ENCODE results near the gene HERC4. TPM values are rescaled to one million over a fixed set of nuclear protein-coding genes. Genes with fewer than 3 reads are reported as not detected.

Gene HERC4
- total RNA-seq, 1 experiment from 2014 or later, result 39.4 TPM

DNA sequence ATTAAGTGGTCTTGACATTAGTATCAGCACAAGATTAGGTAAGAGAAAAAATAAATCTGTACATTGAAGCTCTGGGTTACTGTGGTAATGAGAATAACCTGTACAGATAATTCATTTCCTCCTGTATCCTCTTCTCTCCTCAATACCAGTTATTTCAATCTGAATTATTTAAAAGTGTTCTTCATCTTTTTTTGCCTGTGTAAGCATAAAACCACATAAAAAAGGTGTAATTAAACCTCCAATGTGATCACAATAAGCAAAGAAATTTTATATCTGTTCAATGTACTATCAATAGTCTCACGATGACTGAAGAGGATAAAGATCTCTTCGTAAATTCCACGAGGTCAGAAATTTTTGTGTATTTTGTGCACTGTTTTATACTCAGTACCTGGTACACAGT, 33.0 kb upstream of the HERC4 start (continued):
- TF ChIP-seq, protein P1, sequence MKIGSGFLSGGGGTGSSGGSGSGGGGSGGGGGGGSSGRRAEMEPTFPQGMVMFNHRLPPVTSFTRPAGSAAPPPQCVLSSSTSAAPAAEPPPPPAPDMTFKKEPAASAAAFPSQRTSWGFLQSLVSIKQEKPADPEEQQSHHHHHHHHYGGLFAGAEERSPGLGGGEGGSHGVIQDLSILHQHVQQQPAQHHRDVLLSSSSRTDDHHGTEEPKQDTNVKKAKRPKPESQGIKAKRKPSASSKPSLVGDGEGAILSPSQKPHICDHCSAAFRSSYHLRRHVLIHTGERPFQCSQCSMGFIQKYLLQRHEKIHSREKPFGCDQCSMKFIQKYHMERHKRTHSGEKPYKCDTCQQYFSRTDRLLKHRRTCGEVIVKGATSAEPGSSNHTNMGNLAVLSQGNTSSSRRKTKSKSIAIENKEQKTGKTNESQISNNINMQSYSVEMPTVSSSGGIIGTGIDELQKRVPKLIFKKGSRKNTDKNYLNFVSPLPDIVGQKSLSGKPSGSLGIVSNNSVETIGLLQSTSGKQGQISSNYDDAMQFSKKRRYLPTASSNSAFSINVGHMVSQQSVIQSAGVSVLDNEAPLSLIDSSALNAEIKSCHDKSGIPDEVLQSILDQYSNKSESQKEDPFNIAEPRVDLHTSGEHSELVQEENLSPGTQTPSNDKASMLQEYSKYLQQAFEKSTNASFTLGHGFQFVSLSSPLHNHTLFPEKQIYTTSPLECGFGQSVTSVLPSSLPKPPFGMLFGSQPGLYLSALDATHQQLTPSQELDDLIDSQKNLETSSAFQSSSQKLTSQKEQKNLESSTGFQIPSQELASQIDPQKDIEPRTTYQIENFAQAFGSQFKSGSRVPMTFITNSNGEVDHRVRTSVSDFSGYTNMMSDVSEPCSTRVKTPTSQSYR (CRISPR knock-in tag; IDR thresholded peaks at IDR 0.05), result no peak
- TF ChIP-seq, protein P2, sequence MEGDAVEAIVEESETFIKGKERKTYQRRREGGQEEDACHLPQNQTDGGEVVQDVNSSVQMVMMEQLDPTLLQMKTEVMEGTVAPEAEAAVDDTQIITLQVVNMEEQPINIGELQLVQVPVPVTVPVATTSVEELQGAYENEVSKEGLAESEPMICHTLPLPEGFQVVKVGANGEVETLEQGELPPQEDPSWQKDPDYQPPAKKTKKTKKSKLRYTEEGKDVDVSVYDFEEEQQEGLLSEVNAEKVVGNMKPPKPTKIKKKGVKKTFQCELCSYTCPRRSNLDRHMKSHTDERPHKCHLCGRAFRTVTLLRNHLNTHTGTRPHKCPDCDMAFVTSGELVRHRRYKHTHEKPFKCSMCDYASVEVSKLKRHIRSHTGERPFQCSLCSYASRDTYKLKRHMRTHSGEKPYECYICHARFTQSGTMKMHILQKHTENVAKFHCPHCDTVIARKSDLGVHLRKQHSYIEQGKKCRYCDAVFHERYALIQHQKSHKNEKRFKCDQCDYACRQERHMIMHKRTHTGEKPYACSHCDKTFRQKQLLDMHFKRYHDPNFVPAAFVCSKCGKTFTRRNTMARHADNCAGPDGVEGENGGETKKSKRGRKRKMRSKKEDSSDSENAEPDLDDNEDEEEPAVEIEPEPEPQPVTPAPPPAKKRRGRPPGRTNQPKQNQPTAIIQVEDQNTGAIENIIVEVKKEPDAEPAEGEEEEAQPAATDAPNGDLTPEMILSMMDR (IDR thresholded peaks at IDR 0.05), result no peak
- no peak for TF ChIP-seq CREM (CRISPR knock-in tag; IDR thresholded peaks at IDR 0.05)
- TF ChIP-seq SMAD3 (CRISPR knock-in tag; IDR thresholded peaks at IDR 0.05; ENCODE audit: borderline replicate concordance), result no peak
- no peak for TF ChIP-seq IRF2 (CRISPR knock-in tag; IDR thresholded peaks at IDR 0.05; ENCODE audit: borderline replicate concordance, low read depth)

- no peaks in the 10 kb centered on the region for H3K9me3 Mint-ChIP-seq
- TF ChIP-seq SMAD4 (CRISPR knock-in tag; IDR thresholded peaks at IDR 0.05) (no peak), NFYB (CRISPR knock-in tag; conservative IDR thresholded peaks at IDR 0.05; ENCODE audit: low read depth) (no peak), IRF2 (CRISPR knock-in tag; IDR thresholded peaks at IDR 0.05; ENCODE audit: borderline replicate concordance, low read depth) (no peak), RORB (CRISPR knock-in tag; IDR thresholded peaks at IDR 0.05) (no peak), ZNF671 (CRISPR knock-in tag; IDR thresholded peaks at IDR 0.05) (no peak), PRRX2 (CRISPR knock-in tag; IDR thresholded peaks at IDR 0.05) (no peak), ZBTB43 (CRISPR knock-in tag; IDR thresholded peaks at IDR 0.05) (no peak), MLX (CRISPR knock-in tag; IDR thresholded peaks at IDR 0.05) (no peak), ZNF396 (CRISPR knock-in tag; IDR thresholded peaks at IDR 0.05; ENCODE audit: borderline replicate concordance) (no peak), E2F4 (CRISPR knock-in tag; IDR thresholded peaks at IDR 0.05; ENCODE audit: borderline replicate concordance, low read depth) (no peak)
- TF ChIP-seq, protein P3, sequence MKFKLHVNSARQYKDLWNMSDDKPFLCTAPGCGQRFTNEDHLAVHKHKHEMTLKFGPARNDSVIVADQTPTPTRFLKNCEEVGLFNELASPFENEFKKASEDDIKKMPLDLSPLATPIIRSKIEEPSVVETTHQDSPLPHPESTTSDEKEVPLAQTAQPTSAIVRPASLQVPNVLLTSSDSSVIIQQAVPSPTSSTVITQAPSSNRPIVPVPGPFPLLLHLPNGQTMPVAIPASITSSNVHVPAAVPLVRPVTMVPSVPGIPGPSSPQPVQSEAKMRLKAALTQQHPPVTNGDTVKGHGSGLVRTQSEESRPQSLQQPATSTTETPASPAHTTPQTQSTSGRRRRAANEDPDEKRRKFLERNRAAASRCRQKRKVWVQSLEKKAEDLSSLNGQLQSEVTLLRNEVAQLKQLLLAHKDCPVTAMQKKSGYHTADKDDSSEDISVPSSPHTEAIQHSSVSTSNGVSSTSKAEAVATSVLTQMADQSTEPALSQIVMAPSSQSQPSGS (CRISPR knock-in tag; IDR thresholded peaks at IDR 0.05; ENCODE audit: borderline replicate concordance, low read depth), result no peak
- TF ChIP-seq, protein P4, sequence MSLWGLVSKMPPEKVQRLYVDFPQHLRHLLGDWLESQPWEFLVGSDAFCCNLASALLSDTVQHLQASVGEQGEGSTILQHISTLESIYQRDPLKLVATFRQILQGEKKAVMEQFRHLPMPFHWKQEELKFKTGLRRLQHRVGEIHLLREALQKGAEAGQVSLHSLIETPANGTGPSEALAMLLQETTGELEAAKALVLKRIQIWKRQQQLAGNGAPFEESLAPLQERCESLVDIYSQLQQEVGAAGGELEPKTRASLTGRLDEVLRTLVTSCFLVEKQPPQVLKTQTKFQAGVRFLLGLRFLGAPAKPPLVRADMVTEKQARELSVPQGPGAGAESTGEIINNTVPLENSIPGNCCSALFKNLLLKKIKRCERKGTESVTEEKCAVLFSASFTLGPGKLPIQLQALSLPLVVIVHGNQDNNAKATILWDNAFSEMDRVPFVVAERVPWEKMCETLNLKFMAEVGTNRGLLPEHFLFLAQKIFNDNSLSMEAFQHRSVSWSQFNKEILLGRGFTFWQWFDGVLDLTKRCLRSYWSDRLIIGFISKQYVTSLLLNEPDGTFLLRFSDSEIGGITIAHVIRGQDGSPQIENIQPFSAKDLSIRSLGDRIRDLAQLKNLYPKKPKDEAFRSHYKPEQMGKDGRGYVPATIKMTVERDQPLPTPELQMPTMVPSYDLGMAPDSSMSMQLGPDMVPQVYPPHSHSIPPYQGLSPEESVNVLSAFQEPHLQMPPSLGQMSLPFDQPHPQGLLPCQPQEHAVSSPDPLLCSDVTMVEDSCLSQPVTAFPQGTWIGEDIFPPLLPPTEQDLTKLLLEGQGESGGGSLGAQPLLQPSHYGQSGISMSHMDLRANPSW (CRISPR knock-in tag; conservative IDR thresholded peaks at IDR 0.05; ENCODE audit: low read depth), result no peak
- TF ChIP-seq, protein P5, sequence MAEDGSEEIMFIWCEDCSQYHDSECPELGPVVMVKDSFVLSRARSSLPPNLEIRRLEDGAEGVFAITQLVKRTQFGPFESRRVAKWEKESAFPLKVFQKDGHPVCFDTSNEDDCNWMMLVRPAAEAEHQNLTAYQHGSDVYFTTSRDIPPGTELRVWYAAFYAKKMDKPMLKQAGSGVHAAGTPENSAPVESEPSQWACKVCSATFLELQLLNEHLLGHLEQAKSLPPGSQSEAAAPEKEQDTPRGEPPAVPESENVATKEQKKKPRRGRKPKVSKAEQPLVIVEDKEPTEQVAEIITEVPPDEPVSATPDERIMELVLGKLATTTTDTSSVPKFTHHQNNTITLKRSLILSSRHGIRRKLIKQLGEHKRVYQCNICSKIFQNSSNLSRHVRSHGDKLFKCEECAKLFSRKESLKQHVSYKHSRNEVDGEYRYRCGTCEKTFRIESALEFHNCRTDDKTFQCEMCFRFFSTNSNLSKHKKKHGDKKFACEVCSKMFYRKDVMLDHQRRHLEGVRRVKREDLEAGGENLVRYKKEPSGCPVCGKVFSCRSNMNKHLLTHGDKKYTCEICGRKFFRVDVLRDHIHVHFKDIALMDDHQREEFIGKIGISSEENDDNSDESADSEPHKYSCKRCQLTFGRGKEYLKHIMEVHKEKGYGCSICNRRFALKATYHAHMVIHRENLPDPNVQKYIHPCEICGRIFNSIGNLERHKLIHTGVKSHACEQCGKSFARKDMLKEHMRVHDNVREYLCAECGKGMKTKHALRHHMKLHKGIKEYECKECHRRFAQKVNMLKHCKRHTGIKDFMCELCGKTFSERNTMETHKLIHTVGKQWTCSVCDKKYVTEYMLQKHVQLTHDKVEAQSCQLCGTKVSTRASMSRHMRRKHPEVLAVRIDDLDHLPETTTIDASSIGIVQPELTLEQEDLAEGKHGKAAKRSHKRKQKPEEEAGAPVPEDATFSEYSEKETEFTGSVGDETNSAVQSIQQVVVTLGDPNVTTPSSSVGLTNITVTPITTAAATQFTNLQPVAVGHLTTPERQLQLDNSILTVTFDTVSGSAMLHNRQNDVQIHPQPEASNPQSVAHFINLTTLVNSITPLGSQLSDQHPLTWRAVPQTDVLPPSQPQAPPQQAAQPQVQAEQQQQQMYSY (CRISPR knock-in tag; IDR thresholded peaks at IDR 0.05), result no peak
- no peak overlapping the region for H3K4me3 Mint-ChIP-seq
- peaks cover 10% of the 10 kb centered on the region; the same call in 1 of the 2 replicates for H3K4me1 Mint-ChIP-seq
- no peak for ATAC-seq
- H3K27me3 Mint-ChIP-seq (ENCODE audit: low read depth), result no peaks in the 10 kb centered on the region
- CTCF ChIA-PET, result interaction anchor here (0.6 to 0.9 kb wide), 2 partner anchors 49 to 330 kb away, joined by 3 read pairs; no protein-coding TSS in a partner anchor
- H3K27ac Mint-ChIP-seq, result no peak overlapping the region
- no peaks in the 10 kb centered on the region for H3K36me3 Mint-ChIP-seq
- no peak for DNase-seq (ENCODE audit: low spot score)
- POLR2A ChIA-PET, result interaction anchor here (0.7 kb wide), 1 partner anchor 26 kb away, joined by 4 read pairs; no protein-coding TSS in a partner anchor
These were observed 32.6 kb upstream of the HERC4 start for GRCh38 chr10:68107651-68108050.

Data from WTC11 (cell line).